Neural cell (in vitro differentiated cells): ENCODE data around the gene ADAMTSL4. TPM values are rescaled to one million over a fixed set of nuclear protein-coding genes. Genes with fewer than 3 reads are reported as not detected.

Experiments used
- H2AFZ ChIP-seq: fragments of 200-600, 300-800 bp; sonication (generic), shearing (Covaris generic); 2 replicates; pipeline ENCODE4 v1.6.0; 2014; ENCODE audit warnings: low read depth, mild to moderate bottlenecking, antibody characterized with exemption, low read length, moderate library complexity
- H3F3A ChIP-seq: fragments of 200-600 bp; shearing (Covaris generic); 2 replicates; pipeline ENCODE4 v1.6.1; 2016; ENCODE audit warnings: mild to moderate bottlenecking, moderate library complexity, mixed read lengths, antibody characterized with exemption, low read length; ENCODE audit not compliant: insufficient read depth, poor library complexity, severe bottlenecking
- H3K27ac ChIP-seq: fragments of 200-600, 300-800 bp; sonication (generic), shearing (Covaris generic); 2 replicates; pipeline ENCODE4 v1.5.1; 2014; ENCODE audit warnings: mild to moderate bottlenecking, low read length, moderate library complexity
- H3K27me3 ChIP-seq: fragments of 300-800, 200-600 bp; sonication (generic), shearing (Covaris generic); 2 replicates; pipeline ENCODE4 v1.6.0; 2014; ENCODE audit warnings: mild to moderate bottlenecking, low read depth, low read length, moderate library complexity; ENCODE audit not compliant: insufficient read depth
- H3K36me3 ChIP-seq: fragments of 300-800, 200-600 bp; sonication (generic), shearing (Covaris generic); 2 replicates; pipeline ENCODE4 v1.5.1; 2014; ENCODE audit warnings: mild to moderate bottlenecking, antibody characterized with exemption, low read length, moderate library complexity; ENCODE audit not compliant: insufficient read depth
- H3K4me2 ChIP-seq: fragments of 300-800, 200-600 bp; sonication (generic), shearing (Covaris generic); 2 replicates; pipeline ENCODE4 v1.6.0; 2014; ENCODE audit warnings: mild to moderate bottlenecking, low read length
- H3K4me3 ChIP-seq: fragments of 300-800, 200-600 bp; sonication (generic), shearing (Covaris generic); 2 replicates; pipeline ENCODE4 v1.5.1; 2014; ENCODE audit warnings: mild to moderate bottlenecking, low read length, moderate library complexity
- H3K79me2 ChIP-seq: fragments of 200-600 bp; shearing (Covaris generic); replicated peaks from 2 replicates; pipeline ENCODE4 v1.6.0; 2014; ENCODE audit warnings: mild to moderate bottlenecking, low read length, moderate library complexity; ENCODE audit not compliant: insufficient read depth
- H3K9ac ChIP-seq: fragments of 300-800, 200-600 bp; sonication (generic), shearing (Covaris generic); 2 replicates; pipeline ENCODE4 v1.6.1; 2016; ENCODE audit warnings: mild to moderate bottlenecking, low read length, mixed read lengths
- H3K9me2 ChIP-seq: fragments of 200-600 bp; shearing (Covaris generic); 2 replicates; pipeline ENCODE4 v1.6.1; 2016; ENCODE audit warnings: mild to moderate bottlenecking, low read length, mixed read lengths; ENCODE audit not compliant: insufficient read depth
- H3K9me3 ChIP-seq: fragments of 200-600, 300-800 bp; sonication (generic), shearing (Covaris generic); 2 replicates; pipeline ENCODE4 v1.6.1; 2016; ENCODE audit warnings: mild to moderate bottlenecking, mixed run types, low read length, moderate library complexity, mixed read lengths
- H4K20me1 ChIP-seq: fragments of 200-600 bp; shearing (Covaris generic); 2 replicates; pipeline ENCODE4 v1.6.1; 2016; ENCODE audit warnings: mild to moderate bottlenecking, mixed run types; ENCODE audit not compliant: insufficient read depth
- EP300 ChIP-seq: fragments of 450-650 bp; conservative IDR thresholded peaks from 2 replicates; pipeline ENCODE4 v1.6.1; 2014; ENCODE audit warnings: antibody characterized with exemption, mild to moderate bottlenecking, moderate library complexity; ENCODE audit not compliant: poor library complexity, severe bottlenecking
- EZH2 ChIP-seq: fragments of 200-600, 300-800 bp; shearing (Covaris generic), sonication (generic); IDR thresholded peaks from 2 replicates; pipeline ENCODE4 v1.6.1; 2014; ENCODE audit warnings: antibody characterized with exemption, low read length, borderline replicate concordance, mild to moderate bottlenecking; ENCODE audit not compliant: insufficient read depth, poor library complexity, severe bottlenecking
- MXI1 ChIP-seq: fragments of 450-650 bp; conservative IDR thresholded peaks from 2 replicates; pipeline ENCODE4 v1.6.1; 2014; ENCODE audit warnings: antibody characterized with exemption, mild to moderate bottlenecking; ENCODE audit not compliant: poor library complexity, severe bottlenecking
- POLR2AphosphoS5 ChIP-seq: IDR thresholded peaks from 2 replicates; pipeline ENCODE4 v1.6.1; 2012
- RAD21 ChIP-seq: fragments of 450-650 bp; conservative IDR thresholded peaks from 2 replicates; pipeline ENCODE4 v1.6.1; 2014; ENCODE audit warnings: antibody characterized with exemption, mild to moderate bottlenecking, moderate library complexity
- REST ChIP-seq: IDR thresholded peaks from 2 replicates; pipeline ENCODE4 v1.6.1; 2012; ENCODE audit warnings: borderline replicate concordance
- SMC3 ChIP-seq: fragments of 450-650 bp; conservative IDR thresholded peaks from 2 replicates; pipeline ENCODE4 v1.6.1; 2014; ENCODE audit warnings: antibody characterized with exemption, mild to moderate bottlenecking, moderate library complexity; ENCODE audit not compliant: poor library complexity
- TAF1 ChIP-seq: IDR thresholded peaks from 2 replicates; pipeline ENCODE4 v1.6.1; 2012; ENCODE audit warnings: low read depth
- polyA plus RNA-seq: library from polyadenylated mRNA; depleted of rRNA; stranded (reverse); fragments of >200 nt; gene quantifications from 2 replicates; pipeline ENCODE4 v1.2.3, GENCODE V29; 2014
- TF ChIP-seq, protein P1 (sequence below): fragments of 450-650 bp; IDR thresholded peaks from 2 replicates; pipeline ENCODE4 v1.5.1; 2014; ENCODE audit warnings: antibody characterized with exemption, mild to moderate bottlenecking, moderate library complexity; ENCODE audit not compliant: poor library complexity, severe bottlenecking

Gene ADAMTSL4
- polyA plus RNA-seq, 1 donor from 2014 or later = not detected

- TF ChIP-seq POLR2AphosphoS5 = no peak
- no peak for TF ChIP-seq MXI1
- no peak for TF ChIP-seq RAD21
- TF ChIP-seq EP300 = no peak
- no peak for TF ChIP-seq SMC3
- TF ChIP-seq, protein P1, sequence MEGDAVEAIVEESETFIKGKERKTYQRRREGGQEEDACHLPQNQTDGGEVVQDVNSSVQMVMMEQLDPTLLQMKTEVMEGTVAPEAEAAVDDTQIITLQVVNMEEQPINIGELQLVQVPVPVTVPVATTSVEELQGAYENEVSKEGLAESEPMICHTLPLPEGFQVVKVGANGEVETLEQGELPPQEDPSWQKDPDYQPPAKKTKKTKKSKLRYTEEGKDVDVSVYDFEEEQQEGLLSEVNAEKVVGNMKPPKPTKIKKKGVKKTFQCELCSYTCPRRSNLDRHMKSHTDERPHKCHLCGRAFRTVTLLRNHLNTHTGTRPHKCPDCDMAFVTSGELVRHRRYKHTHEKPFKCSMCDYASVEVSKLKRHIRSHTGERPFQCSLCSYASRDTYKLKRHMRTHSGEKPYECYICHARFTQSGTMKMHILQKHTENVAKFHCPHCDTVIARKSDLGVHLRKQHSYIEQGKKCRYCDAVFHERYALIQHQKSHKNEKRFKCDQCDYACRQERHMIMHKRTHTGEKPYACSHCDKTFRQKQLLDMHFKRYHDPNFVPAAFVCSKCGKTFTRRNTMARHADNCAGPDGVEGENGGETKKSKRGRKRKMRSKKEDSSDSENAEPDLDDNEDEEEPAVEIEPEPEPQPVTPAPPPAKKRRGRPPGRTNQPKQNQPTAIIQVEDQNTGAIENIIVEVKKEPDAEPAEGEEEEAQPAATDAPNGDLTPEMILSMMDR = no peak
- no peak for TF ChIP-seq EZH2
- TF ChIP-seq TAF1 = no peak
- TF ChIP-seq REST = no peak
- H3K4me2 ChIP-seq = no peak overlapping the region
- H3K27ac ChIP-seq = no peak overlapping the region
- H3F3A ChIP-seq = no peaks in the 10 kb centered on the region
- no peaks in the 10 kb centered on the region for H3K79me2 ChIP-seq
- H2AFZ ChIP-seq = no peak overlapping the region
- no peaks in the 10 kb centered on the region for H3K9me2 ChIP-seq
- H3K36me3 ChIP-seq = no peaks in the 10 kb centered on the region
- H3K9me3 ChIP-seq = no peaks in the 10 kb centered on the region
- H4K20me1 ChIP-seq = no peaks in the 10 kb centered on the region
- H3K4me3 ChIP-seq = no peak overlapping the region
- no peak overlapping the region for H3K9ac ChIP-seq
- H3K27me3 ChIP-seq = peaks cover 4% of the 10 kb centered on the region
Measured at GRCh38 chr1:150543500-150544143, 5.6 kb upstream of the ADAMTSL4 start.

GRCh38 chr1:150544204-150544603 is 5.0 kb upstream of the ADAMTSL4 start:
- Histone ChIP-seq H3K9me3 (no peaks in the 10 kb centered on the region), H3K79me2 (no peaks in the 10 kb centered on the region), H3K9me2 (no peaks in the 10 kb centered on the region), H3F3A (no peaks in the 10 kb centered on the region), H2AFZ (no peak overlapping the region), H3K4me2 (no peak overlapping the region), H3K27ac (no peak overlapping the region), H4K20me1 (no peaks in the 10 kb centered on the region), H3K9ac (no peak overlapping the region), H3K36me3 (no peaks in the 10 kb centered on the region), H3K4me3 (no peak overlapping the region), H3K27me3 (peaks cover 8% of the 10 kb centered on the region)
- TF ChIP-seq SMC3 (no peak), RAD21 (no peak), POLR2AphosphoS5 (no peak), EZH2 (no peak), EP300 (no peak), TAF1 (no peak), REST (no peak)
- TF ChIP-seq, protein P1 = no peak
